IMR-90 (cell line): Measurements from ENCODE around the gene POLR3K. TPM values are rescaled to one million over a fixed set of nuclear protein-coding genes. Genes with fewer than 3 reads are reported as not detected.

Experiments
- ATAC-seq: fragments of 200-7000 bp; cut with Tn5 transposase; 2 replicates; pipeline ENCODE4 v1.9.1; 2020; ENCODE audit warnings: low read depth, mild to moderate bottlenecking, moderate library complexity
- BruUV-seq: library from RNA; stranded (reverse); fragments of 400-500 nt; replicated peaks from 2 replicates; lab custom pipeline; 2021; lab: Mats Ljungman, UMichigan
- CTCF ChIA-PET: fragments of 300-600 bp; formaldehyde crosslinking; extraction: SDS; loops from one replicate; lab custom pipeline; 2021; ENCODE audit warnings: antibody characterized with exemption; lab: Yijun Ruan, JAX
- POLR2A ChIA-PET: fragments of 300-600 bp; sonication (Branson Sonifier 250); formaldehyde crosslinking; loops from one replicate; lab custom pipeline; 2022; ENCODE audit warnings: antibody characterized with exemption; ENCODE audit not compliant: unreplicated experiment; lab: Charles Lee
- DNase-seq: peaks from one replicate; pipeline ENCODE4 v3.0.0; 2013
- H2AFZ ChIP-seq: replicated peaks from 2 replicates; pipeline ENCODE3; 2013; ENCODE audit warnings: low read length, mild to moderate bottlenecking; ENCODE audit not compliant: poor library complexity
- H2AK5ac ChIP-seq: 2 replicates; pipeline ENCODE4 v1.6.1; 2013; ENCODE audit warnings: low read depth, low read length, inconsistent platforms
- H2AK9ac ChIP-seq: replicated peaks from 2 replicates; pipeline ENCODE3; 2013; ENCODE audit warnings: mild to moderate bottlenecking, low read depth, low read length, moderate library complexity; ENCODE audit not compliant: poor library complexity
- H2BK120ac ChIP-seq: 2 replicates; pipeline ENCODE4 v1.6.1; 2013; ENCODE audit warnings: low read depth, low read length, inconsistent platforms
- H2BK15ac ChIP-seq: 3 replicates; pipeline ENCODE4 v1.6.1; 2013; ENCODE audit warnings: low read depth, low read length, inconsistent platforms
- H2BK20ac ChIP-seq: 2 replicates; pipeline ENCODE4 v1.6.1; 2013; ENCODE audit warnings: low read depth, mild to moderate bottlenecking, inconsistent platforms, low read length, moderate library complexity
- H2BK5ac ChIP-seq: 2 replicates; pipeline ENCODE4 v1.6.1; 2013; ENCODE audit warnings: mild to moderate bottlenecking, low read depth, low read length, inconsistent platforms; ENCODE audit not compliant: poor library complexity, severe bottlenecking
- H3K14ac ChIP-seq: replicated peaks from 2 replicates; pipeline ENCODE4 v1.6.1; 2013; ENCODE audit warnings: low read depth, low read length, inconsistent platforms
- H3K18ac ChIP-seq: 2 replicates; pipeline ENCODE4 v1.6.1; 2013; ENCODE audit warnings: low read depth, low read length, control low read depth
- H3K23ac ChIP-seq: 2 replicates; pipeline ENCODE4 v1.6.1; 2013; ENCODE audit warnings: low read depth, low read length, inconsistent platforms
- H3K27ac ChIP-seq: 2 replicates; pipeline ENCODE4 v1.5.1; 2013; ENCODE audit warnings: mild to moderate bottlenecking, control low read depth, low read length; ENCODE audit not compliant: insufficient read depth
- H3K27me3 ChIP-seq: 2 replicates; pipeline ENCODE4 v1.6.1; 2013; ENCODE audit warnings: low read length; ENCODE audit not compliant: control insufficient read depth, insufficient read depth
- H3K36me3 ChIP-seq: 2 replicates; pipeline ENCODE4 v1.6.1; 2013; ENCODE audit warnings: low read length, mixed read lengths; ENCODE audit not compliant: control insufficient read depth, insufficient read depth
- H3K4ac ChIP-seq: 2 replicates; pipeline ENCODE4 v1.6.1; 2013; ENCODE audit warnings: low read depth, low read length, inconsistent platforms
- H3K4me1 ChIP-seq: 2 replicates; pipeline ENCODE4 v1.6.1; 2013; ENCODE audit warnings: low read length, mixed read lengths; ENCODE audit not compliant: control insufficient read depth, insufficient read depth
- H3K4me2 ChIP-seq: 2 replicates; pipeline ENCODE4 v1.6.1; 2013; ENCODE audit warnings: low read depth, mild to moderate bottlenecking, control low read depth, low read length, moderate library complexity
- H3K4me3 ChIP-seq: 2 replicates; pipeline ENCODE4 v1.5.1; 2013; ENCODE audit warnings: low read depth, mild to moderate bottlenecking, control low read depth, low read length, moderate library complexity; ENCODE audit not compliant: insufficient read depth
- H3K56ac ChIP-seq: 2 replicates; pipeline ENCODE4 v1.6.1; 2013; ENCODE audit warnings: low read length, inconsistent platforms; ENCODE audit not compliant: insufficient read depth; ENCODE audit errors: extremely low read depth
- H3K79me1 ChIP-seq, 2 experiments: 2 replicates each; pipeline ENCODE4 v1.6.1; 2013; ENCODE audit warnings: low read length in 2 of 2, inconsistent platforms in 1 of 2, low read depth in 1 of 2
- H3K9ac ChIP-seq: 2 replicates; pipeline ENCODE4 v1.6.1; 2013; ENCODE audit warnings: low read depth, low read length, control low read depth
- H3K9me1 ChIP-seq: 2 replicates; pipeline ENCODE4 v1.6.1; 2013; ENCODE audit warnings: low read length, inconsistent platforms; ENCODE audit not compliant: insufficient read depth
- H3K9me3 ChIP-seq: 2 replicates; pipeline ENCODE4 v1.6.1; 2013; ENCODE audit warnings: low read length; ENCODE audit not compliant: control insufficient read depth, insufficient read depth
- H4K20me1 ChIP-seq: 2 replicates; pipeline ENCODE4 v1.6.1; 2013; ENCODE audit warnings: low read length, inconsistent platforms; ENCODE audit not compliant: insufficient read depth
- H4K5ac ChIP-seq: 2 replicates; pipeline ENCODE4 v1.6.1; 2013; ENCODE audit warnings: mild to moderate bottlenecking, low read depth, low read length, control low read depth
- H4K8ac ChIP-seq, 2 experiments: 2 replicates each; pipeline ENCODE4 v1.6.1; 2013; ENCODE audit warnings: low read depth in 2 of 2, low read length in 2 of 2, control low read depth in 1 of 2, inconsistent platforms in 1 of 2
- H4K91ac ChIP-seq: 2 replicates; pipeline ENCODE4 v1.6.1; 2013; ENCODE audit warnings: low read depth, low read length, inconsistent platforms; ENCODE audit not compliant: insufficient read depth
- BHLHE40 ChIP-seq: fragments of 150-350 bp; IDR thresholded peaks from 2 replicates; pipeline ENCODE4 v1.6.1; 2016; ENCODE audit warnings: mild to moderate bottlenecking, low read depth, low read length
- CEBPB ChIP-seq: IDR thresholded peaks from 2 replicates; pipeline ENCODE4 v1.6.1; 2012; ENCODE audit warnings: low read depth, low read length, improper control_type of control experiment
- CHD1 ChIP-seq: IDR thresholded peaks from 2 replicates; pipeline ENCODE4 v1.6.1; 2012; ENCODE audit warnings: low read depth, low read length, improper control_type of control experiment
- CTCF ChIP-seq: conservative IDR thresholded peaks from 2 replicates; pipeline ENCODE4 v1.5.1; 2012; ENCODE audit warnings: mild to moderate bottlenecking, low read depth, low read length, improper control_type of control experiment
- ELK1 ChIP-seq: fragments of 150-350 bp; IDR thresholded peaks from 2 replicates; pipeline ENCODE4 v1.6.1; 2016; ENCODE audit warnings: low read depth, mild to moderate bottlenecking, low read length, moderate library complexity, borderline replicate concordance
- FOS ChIP-seq: fragments of 150-350 bp; IDR thresholded peaks from 2 replicates; pipeline ENCODE4 v1.6.1; 2016; ENCODE audit warnings: low read depth, low read length
- MAFK ChIP-seq: IDR thresholded peaks from 2 replicates; pipeline ENCODE4 v1.6.1; 2012; ENCODE audit warnings: low read depth, low read length, improper control_type of control experiment
- MAZ ChIP-seq: IDR thresholded peaks from 2 replicates; pipeline ENCODE4 v1.6.1; 2012; ENCODE audit warnings: low read depth, mild to moderate bottlenecking, low read length, improper control_type of control experiment, moderate library complexity, borderline replicate concordance
- MXI1 ChIP-seq: IDR thresholded peaks from 2 replicates; pipeline ENCODE4 v1.6.1; 2012; ENCODE audit warnings: low read depth, mild to moderate bottlenecking, low read length, moderate library complexity, borderline replicate concordance
- NFE2L2 ChIP-seq: fragments of 150-350 bp; IDR thresholded peaks from 2 replicates; pipeline ENCODE4 v1.6.1; 2016; ENCODE audit warnings: low read depth, mild to moderate bottlenecking, low read length
- POLR2A ChIP-seq: IDR thresholded peaks from 2 replicates; pipeline ENCODE4 v1.6.1; 2012; ENCODE audit warnings: mild to moderate bottlenecking, low read depth, low read length
- RAD21 ChIP-seq: IDR thresholded peaks from 2 replicates; pipeline ENCODE4 v1.6.1; 2012; ENCODE audit warnings: low read length, improper control_type of control experiment
- RCOR1 ChIP-seq: IDR thresholded peaks from 2 replicates; pipeline ENCODE4 v1.6.1; 2012; ENCODE audit warnings: mild to moderate bottlenecking, low read length, improper control_type of control experiment; ENCODE audit not compliant: insufficient replicate concordance
- RFX5 ChIP-seq: IDR thresholded peaks from 2 replicates; pipeline ENCODE4 v1.8.0; 2012; ENCODE audit warnings: low read depth, mild to moderate bottlenecking, low read length, moderate library complexity
- SMC3 ChIP-seq: fragments of 150-350 bp; IDR thresholded peaks from 2 replicates; pipeline ENCODE4 v1.6.1; 2016; ENCODE audit warnings: low read depth, mild to moderate bottlenecking, antibody characterized with exemption, low read length, moderate library complexity
- USF2 ChIP-seq: fragments of 150-350 bp; IDR thresholded peaks from 2 replicates; pipeline ENCODE4 v1.6.1; 2017; ENCODE audit warnings: mild to moderate bottlenecking, antibody characterized with exemption, low read length, low read depth
- WGBS, 2 experiments: methylation state at CpG; one replicate each; pipeline versions ENCODE4 v1.1.5 to v1.1.7; 2013; ENCODE audit warnings: missing lambda C conversion rate in 2 of 2; ENCODE audit not compliant: insufficient read length in 1 of 2; ENCODE audit errors: extremely low coverage in 2 of 2; 5-methylcytosine and 5-hydroxymethylcytosine counted together
- dilution Hi-C: fragments of 300-500 bp; cut with HindIII; formaldehyde crosslinking; loops from one replicate; pipeline ENCODE4 v1.14.3; 2018; ENCODE audit warnings: low sequenced_read_pairs; ENCODE audit not compliant: unreplicated experiment
- in situ Hi-C: fragments of 300-500 bp; cut with MboI; formaldehyde crosslinking; loops from 3 replicates; pipeline ENCODE4 v1.14.3; 2019; ENCODE audit warnings: low sequenced_read_pairs, inconsistent platforms, mixed read lengths
- intact Hi-C: fragments of 100-400 bp; cut with micrococcal nuclease; formaldehyde crosslinking; loops from 2 replicates; pipeline ENCODE4 v1.10.0; 2022
- polyA plus RNA-seq, 3 experiments: library from polyadenylated mRNA; depleted of rRNA; stranded (reverse); fragments of >200 nt; gene quantifications; 2 replicates each; pipeline ENCODE4 v1.2.3, GENCODE V29; 2012; ENCODE audit warnings: low replicate concordance in 1 of 3
- total RNA-seq: library from RNA; depleted of rRNA; stranded (reverse); fragments of >200 nt; gene quantifications from 2 replicates; pipeline ENCODE4 v1.2.3, GENCODE V29; 2012

POLR3K gene
- total and polyA plus RNA-seq, 2 of the 4 experiments (the other 2 are of a cell fraction) = 9.0 to 39.5 TPM

- H3K27ac ChIP-seq = no peak overlapping the region
- H3K23ac ChIP-seq = no peak overlapping the region
- DNase-seq (no peak), ATAC-seq (no peak)
- no peak overlapping the region for H4K5ac ChIP-seq
- H2BK5ac ChIP-seq = no peak overlapping the region
- peaks cover 28 to 72% of the 10 kb centered on the region in 2 experiments for H3K79me1 ChIP-seq
- intact Hi-C loops (loop anchor here (1.0 kb wide), 2 partner anchors 19 to 32 kb away; no protein-coding TSS in a partner anchor), in situ Hi-C loops (no loop called here), dilution Hi-C loops (no loop called here)
- no peaks in the 10 kb centered on the region for H3K27me3 ChIP-seq
- peak overlapping the region; percentile 60 for H2AK9ac ChIP-seq
- WGBS, 2 experiments = 85% methylated on average over 5 of the region's 9 CpGs; no CpG with 5 or more reads in 1 of the 2 experiments
- peaks cover 76% of the 10 kb centered on the region for H4K20me1 ChIP-seq
- no peak overlapping the region for H3K18ac ChIP-seq
- peaks cover 31% of the 10 kb centered on the region for H3K4me1 ChIP-seq
- no peak overlapping the region for H3K4ac ChIP-seq
- no peaks in the 10 kb centered on the region for H3K9me3 ChIP-seq
- ChIA-PET CTCF (interaction anchor here (1.4 to 2.4 kb wide), 3 partner anchors 20 to 42 kb away, joined by 6 to 24 read pairs (median 14); no protein-coding TSS in a partner anchor), POLR2A (no interaction called here)
- no peak overlapping the region for H3K4me2 ChIP-seq
- BruUV-seq = no TSS peak
- no peak overlapping the region for H4K8ac ChIP-seq
- H2AK5ac ChIP-seq = no peak overlapping the region
- no peak overlapping the region for H2BK15ac ChIP-seq
- no peak overlapping the region for H2BK20ac ChIP-seq
- no peak overlapping the region for H4K91ac ChIP-seq
- no peak overlapping the region for H3K56ac ChIP-seq
- no peak overlapping the region for H2AFZ ChIP-seq
- H3K9ac ChIP-seq = no peak overlapping the region
- no peak overlapping the region for H2BK120ac ChIP-seq
- H3K9me1 ChIP-seq = 0 out of 2 replicates have a peak, but pooled peaks cover 10% of the 10 kb centered on the region
- H3K4me3 ChIP-seq = no peak overlapping the region
- H3K14ac ChIP-seq = no peak overlapping the region
- TF ChIP-seq RCOR1 (no peak), MXI1 (no peak), FOS (no peak), POLR2A (no peak), USF2 (no peak), MAFK (no peak), CHD1 (no peak), CEBPB (no peak), ELK1 (no peak), RFX5 (no peak), SMC3 (no peak), MAZ (no peak), CTCF (no peak), NFE2L2 (no peak), RAD21 (no peak), BHLHE40 (no peak)
- peaks cover 50% of the 10 kb centered on the region for H3K36me3 ChIP-seq
These were observed 11.5 kb upstream of the POLR3K start for GRCh38 chr16:64914-65255.
